Measurements from ENCODE around the gene NDOR1.

The NDOR1 gene

GRCh38 chr9:137188086-137188489 is 17.4 kb upstream of the NDOR1 start:
- Histone ChIP-seq H3K36me3 (ENCODE audit: insufficient read depth, low read length) (peaks cover 56% of the 10 kb centered on the region), H3K4me1 (ENCODE audit: insufficient read depth, low read length) (peaks cover 32% of the 10 kb centered on the region), H3K27me3 (ENCODE audit: control insufficient read depth in 1 of 2, insufficient read depth in 2 of 2, low read length in 2 of 2) (no peaks in the 10 kb centered on the region), H3K9ac (ENCODE audit: low read length) (peak overlapping the region; percentile 76), H3K9me3 (ENCODE audit: low read length) (no peaks in the 10 kb centered on the region), H3K4me3 (ENCODE audit: low read depth in 1 of 2, low read length in 2 of 2) (peak overlapping the region; percentile 93 to 98), H3K27ac (ENCODE audit: low read depth, low read length) (peak overlapping the region; percentile 95)

DNA sequence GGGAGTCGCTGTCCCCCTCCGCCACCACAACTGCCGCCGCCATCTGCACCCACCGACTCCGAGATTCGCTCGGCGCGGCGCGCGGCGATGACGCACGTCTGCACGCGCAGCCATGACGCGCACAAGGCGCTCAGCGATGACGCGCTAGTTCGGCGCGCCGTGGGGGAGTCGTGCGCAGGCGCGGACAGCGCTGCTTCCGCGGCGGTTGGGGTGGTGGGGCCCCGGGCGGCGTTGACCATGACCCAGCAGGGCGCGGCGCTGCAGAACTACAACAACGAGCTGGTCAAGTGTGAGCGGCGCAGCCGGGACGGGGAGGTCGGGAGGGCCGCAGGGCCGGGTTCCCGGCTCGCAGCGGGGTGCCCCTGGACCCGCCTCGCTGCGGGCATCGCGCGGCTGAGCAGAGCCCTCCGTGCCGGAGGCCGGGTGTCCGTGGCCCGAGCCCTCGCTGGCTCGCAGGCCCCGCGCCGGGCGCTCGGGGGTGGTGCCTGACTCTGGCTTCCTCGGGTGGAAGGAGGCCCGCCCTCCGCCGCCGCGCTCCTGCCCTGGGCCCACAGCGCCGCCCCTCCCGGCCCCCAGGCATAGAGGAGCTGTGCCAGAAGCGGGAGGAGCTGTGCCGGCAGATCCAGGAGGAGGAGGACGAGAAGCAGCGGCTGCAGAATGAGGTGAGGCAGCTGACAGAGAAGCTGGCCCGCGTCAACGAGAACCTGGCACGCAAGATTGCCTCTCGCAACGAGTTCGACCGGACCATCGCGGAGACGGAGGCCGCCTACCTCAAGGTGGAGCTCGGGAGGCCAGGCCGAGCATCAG is 16.8 kb upstream of the NDOR1 start, which contains the start of the genes ANAPC2 and SSNA1:
Gene ANAPC2 (minus strand): TSS at position 71 of the 807 bp plus-strand sequence. CDS start 28 bp downstream, at position 43.
Gene SSNA1 (plus strand): TSS at position 187 of the 807 bp plus-strand sequence. CDS start 51 bp downstream, at position 238.
- Histone ChIP-seq H3K9ac (ENCODE audit: low read length) (peak within 1 kb of the TSS; percentile 76), H3K36me3 (ENCODE audit: insufficient read depth, low read length) (peaks cover 50% of the 10 kb centered on the region), H3K27me3 (ENCODE audit: control insufficient read depth in 1 of 2, insufficient read depth in 2 of 2, low read length in 2 of 2) (no peaks in the 10 kb centered on the region), H3K4me3 (ENCODE audit: low read depth in 1 of 2, low read length in 2 of 2) (peak within 1 kb of the TSS; percentile 93 to 98), H3K4me1 (ENCODE audit: insufficient read depth, low read length) (peaks cover 32% of the 10 kb centered on the region), H3K9me3 (ENCODE audit: low read length) (no peaks in the 10 kb centered on the region), H3K27ac (ENCODE audit: low read depth, low read length) (peak within 1 kb of the TSS; percentile 95)

GRCh38 chr9:137189297-137190295 is 15.9 kb upstream of the NDOR1 start:
- peaks cover 32% of the 10 kb centered on the region for H3K4me1 ChIP-seq (ENCODE audit: insufficient read depth, low read length)

GRCh38 chr9:137190315-137190856 is 15.1 kb upstream of the NDOR1 start:
- H3K36me3 ChIP-seq (ENCODE audit: insufficient read depth, low read length): peaks cover 37% of the 10 kb centered on the region
- H3K27me3 ChIP-seq (ENCODE audit: control insufficient read depth in 1 of 2, insufficient read depth in 2 of 2, low read length in 2 of 2): no peaks in the 10 kb centered on the region
- no peak overlapping the region for H3K27ac ChIP-seq (ENCODE audit: low read depth, low read length)
- peaks cover 32% of the 10 kb centered on the region for H3K4me1 ChIP-seq (ENCODE audit: insufficient read depth, low read length)
- no peak overlapping the region for H3K9ac ChIP-seq (ENCODE audit: low read length)
- H3K4me3 ChIP-seq (ENCODE audit: low read depth in 1 of 2, low read length in 2 of 2): no peak overlapping the region
- no peaks in the 10 kb centered on the region for H3K9me3 ChIP-seq (ENCODE audit: low read length)

More at GRCh38 chr9:137189297-137190295, 15.9 kb upstream of the NDOR1 start:
- peak overlapping the region; percentile 95 for H3K27ac ChIP-seq (ENCODE audit: low read depth, low read length)
- H3K36me3 ChIP-seq (ENCODE audit: insufficient read depth, low read length): peaks cover 41% of the 10 kb centered on the region
- H3K4me3 ChIP-seq (ENCODE audit: low read depth in 1 of 2, low read length in 2 of 2): peak overlapping the region; percentile 93 to 98
- no peaks in the 10 kb centered on the region for H3K27me3 ChIP-seq (ENCODE audit: control insufficient read depth in 1 of 2, insufficient read depth in 2 of 2, low read length in 2 of 2)
- H3K9me3 ChIP-seq (ENCODE audit: low read length): no peaks in the 10 kb centered on the region
- H3K9ac ChIP-seq (ENCODE audit: low read length): peak overlapping the region; percentile 68

DNA sequence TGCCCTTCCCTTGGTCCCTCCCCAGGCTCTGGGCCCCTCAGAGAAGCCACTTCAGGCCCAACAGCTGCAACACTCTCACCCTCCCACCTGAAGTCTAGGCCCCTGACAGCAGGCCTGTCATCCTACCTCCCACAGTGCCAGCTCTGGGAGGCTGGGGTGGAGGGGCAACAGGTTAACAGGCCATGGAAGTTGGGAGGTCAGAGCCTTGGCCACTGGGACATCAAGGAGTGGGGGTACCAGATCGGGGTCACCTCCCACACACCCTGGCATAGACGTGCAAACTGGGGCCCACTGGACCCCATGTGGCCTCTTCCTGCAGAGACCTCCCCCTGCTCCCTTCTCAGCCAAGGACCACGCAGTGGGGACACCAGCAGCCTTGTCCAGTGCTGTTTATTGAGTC is 14.3 kb upstream of the NDOR1 start:
- Histone ChIP-seq H3K9ac (ENCODE audit: low read length) (no peak overlapping the region), H3K36me3 (ENCODE audit: insufficient read depth, low read length) (peaks cover 28% of the 10 kb centered on the region), H3K9me3 (ENCODE audit: low read length) (no peaks in the 10 kb centered on the region), H3K4me3 (ENCODE audit: low read depth in 1 of 2, low read length in 2 of 2) (no peak overlapping the region), H3K27me3 (ENCODE audit: control insufficient read depth in 1 of 2, insufficient read depth in 2 of 2, low read length in 2 of 2) (no peaks in the 10 kb centered on the region), H3K4me1 (ENCODE audit: insufficient read depth, low read length) (peaks cover 29% of the 10 kb centered on the region), H3K27ac (ENCODE audit: low read depth, low read length) (no peak overlapping the region)

DNA sequence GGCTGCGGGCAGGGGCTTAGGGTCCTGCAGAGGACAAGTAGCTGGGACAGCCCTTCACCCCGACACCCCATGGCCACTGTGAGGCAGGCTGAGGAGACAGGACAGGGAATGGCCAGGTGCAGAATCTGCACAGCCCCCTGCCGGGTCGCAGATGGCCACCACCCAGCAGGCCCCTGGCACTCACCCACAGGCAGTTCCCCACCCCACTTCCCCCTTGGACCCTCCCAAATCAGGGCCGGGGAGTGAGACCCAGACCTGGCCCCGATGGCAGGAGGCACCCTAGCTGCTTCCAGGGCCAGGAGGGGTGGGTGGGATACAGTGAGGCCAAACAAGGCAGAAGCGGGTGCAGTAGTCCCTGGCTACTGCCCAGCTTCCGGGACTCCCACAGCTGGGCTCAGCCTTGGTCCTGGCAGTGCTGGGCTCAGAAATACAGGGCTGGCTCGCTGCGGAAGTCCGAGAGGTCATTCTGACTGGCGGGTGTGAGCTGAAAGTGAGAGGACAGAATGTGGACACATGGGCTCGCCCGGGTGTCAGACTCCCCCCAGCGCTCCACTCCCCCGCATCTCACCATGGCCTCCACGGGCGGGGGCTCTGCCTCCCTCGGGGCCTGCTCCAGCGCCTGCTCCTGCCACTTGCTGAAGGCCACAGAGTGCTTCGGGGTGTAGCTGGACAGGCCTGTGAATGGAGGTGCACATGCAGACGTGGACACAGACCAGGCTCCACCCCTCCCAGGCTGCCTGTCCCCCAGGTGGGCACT is 13.6 kb upstream of the NDOR1 start:
- no peak overlapping the region for H3K27ac ChIP-seq (ENCODE audit: low read depth, low read length)
- H3K4me3 ChIP-seq (ENCODE audit: low read depth in 1 of 2, low read length in 2 of 2): no peak overlapping the region
- H3K27me3 ChIP-seq (ENCODE audit: control insufficient read depth in 1 of 2, insufficient read depth in 2 of 2, low read length in 2 of 2): no peaks in the 10 kb centered on the region
- H3K9me3 ChIP-seq (ENCODE audit: low read length): no peaks in the 10 kb centered on the region
- H3K4me1 ChIP-seq (ENCODE audit: insufficient read depth, low read length): peaks cover 22% of the 10 kb centered on the region
- H3K9ac ChIP-seq (ENCODE audit: low read length): no peak overlapping the region
- peaks cover 22% of the 10 kb centered on the region for H3K36me3 ChIP-seq (ENCODE audit: insufficient read depth, low read length)

GRCh38 chr9:137192448-137192780 is 13.1 kb upstream of the NDOR1 start:
- Histone ChIP-seq H3K9me3 (ENCODE audit: low read length) (no peaks in the 10 kb centered on the region), H3K4me3 (ENCODE audit: low read depth in 1 of 2, low read length in 2 of 2) (no peak overlapping the region), H3K9ac (ENCODE audit: low read length) (no peak overlapping the region), H3K4me1 (ENCODE audit: insufficient read depth, low read length) (peaks cover 17% of the 10 kb centered on the region), H3K27ac (ENCODE audit: low read depth, low read length) (no peak overlapping the region), H3K27me3 (ENCODE audit: control insufficient read depth in 1 of 2, insufficient read depth in 2 of 2, low read length in 2 of 2) (no peaks in the 10 kb centered on the region), H3K36me3 (ENCODE audit: insufficient read depth, low read length) (peaks cover 20% of the 10 kb centered on the region)

- Histone ChIP-seq H3K4me3 (ENCODE audit: low read depth in 1 of 2, low read length in 2 of 2) (no peak overlapping the region), H3K36me3 (ENCODE audit: insufficient read depth, low read length) (peaks cover 20% of the 10 kb centered on the region), H3K9ac (ENCODE audit: low read length) (no peak overlapping the region), H3K27me3 (ENCODE audit: control insufficient read depth in 1 of 2, insufficient read depth in 2 of 2, low read length in 2 of 2) (no peaks in the 10 kb centered on the region), H3K27ac (ENCODE audit: low read depth, low read length) (no peak overlapping the region), H3K9me3 (ENCODE audit: low read length) (no peaks in the 10 kb centered on the region), H3K4me1 (ENCODE audit: insufficient read depth, low read length) (peaks cover 13% of the 10 kb centered on the region)
Measured at GRCh38 chr9:137192859-137193258, 12.6 kb upstream of the NDOR1 start.

GRCh38 chr9:137193771-137194170 is 11.7 kb upstream of the NDOR1 start:
- H3K36me3 ChIP-seq (ENCODE audit: insufficient read depth, low read length): peaks cover 20% of the 10 kb centered on the region
- no peaks in the 10 kb centered on the region for H3K27me3 ChIP-seq (ENCODE audit: control insufficient read depth in 1 of 2, insufficient read depth in 2 of 2, low read length in 2 of 2)
- H3K9me3 ChIP-seq (ENCODE audit: low read length): no peaks in the 10 kb centered on the region
- no peak overlapping the region for H3K9ac ChIP-seq (ENCODE audit: low read length)
- H3K27ac ChIP-seq (ENCODE audit: low read depth, low read length): no peak overlapping the region
- peaks cover 22% of the 10 kb centered on the region for H3K4me1 ChIP-seq (ENCODE audit: insufficient read depth, low read length)
- H3K4me3 ChIP-seq (ENCODE audit: low read depth in 1 of 2, low read length in 2 of 2): no peak overlapping the region

- no peak overlapping the region for H3K4me3 ChIP-seq (ENCODE audit: low read depth in 1 of 2, low read length in 2 of 2)
- H3K4me1 ChIP-seq (ENCODE audit: insufficient read depth, low read length): peaks cover 26% of the 10 kb centered on the region
Measured at GRCh38 chr9:137194388-137194787, 11.1 kb upstream of the NDOR1 start.

More at GRCh38 chr9:137194388-137194787, 11.1 kb upstream of the NDOR1 start:
- Histone ChIP-seq H3K27ac (ENCODE audit: low read depth, low read length) (no peak overlapping the region), H3K9ac (ENCODE audit: low read length) (no peak overlapping the region), H3K36me3 (ENCODE audit: insufficient read depth, low read length) (peaks cover 20% of the 10 kb centered on the region), H3K27me3 (ENCODE audit: control insufficient read depth in 1 of 2, insufficient read depth in 2 of 2, low read length in 2 of 2) (no peaks in the 10 kb centered on the region), H3K9me3 (ENCODE audit: low read length) (no peaks in the 10 kb centered on the region)

All from muscle layer of colon (tissue), 2 donors.